RWPE2 (cell line): ENCODE results near the gene ESPN.

Experiments used
- ATAC-seq: fragments of 200-7000 bp; cut with Tn5 transposase; 3 replicates; pipeline ENCODE4 v1.9.1; 2021; ENCODE audit warnings: low read depth
- DNase-seq: peaks from one replicate; pipeline ENCODE4 v3.0.0-alpha.2; 2020; ENCODE audit warnings: low spot score
- H3K27ac ChIP-seq: fragments of 450-650 bp; 2 replicates; pipeline ENCODE4 v1.5.1; 2017; ENCODE audit warnings: mild to moderate bottlenecking; ENCODE audit not compliant: poor library complexity, severe bottlenecking
- H3K27me3 ChIP-seq: fragments of 250-450 bp; sonication (Bioruptor Pico); 2 replicates; pipeline ENCODE4 v1.5.1; 2021; ENCODE audit warnings: mild to moderate bottlenecking, moderate library complexity; ENCODE audit not compliant: insufficient read depth, poor library complexity, severe bottlenecking
- H3K36me3 ChIP-seq: fragments of 250-450 bp; sonication (Bioruptor Pico); 2 replicates; pipeline ENCODE4 v1.5.1; 2020; ENCODE audit warnings: low read depth, mild to moderate bottlenecking, moderate library complexity
- H3K4me1 ChIP-seq: fragments of 250-450 bp; sonication (Bioruptor Pico); 2 replicates; pipeline ENCODE4 v1.5.1; 2021; ENCODE audit warnings: mild to moderate bottlenecking, moderate library complexity; ENCODE audit not compliant: insufficient read depth, poor library complexity, severe bottlenecking
- H3K4me3 ChIP-seq: fragments of 250-450 bp; sonication (Bioruptor Pico); 2 replicates; pipeline ENCODE4 v1.5.1; 2021; ENCODE audit warnings: mild to moderate bottlenecking, moderate library complexity; ENCODE audit not compliant: severe bottlenecking
- H3K9me3 ChIP-seq: fragments of 250-450 bp; sonication (Bioruptor Pico); 2 replicates; pipeline ENCODE4 v1.5.1; 2021; ENCODE audit warnings: mild to moderate bottlenecking, moderate library complexity; ENCODE audit not compliant: severe bottlenecking
- TF ChIP-seq, protein P1 (sequence below): fragments of 450-650 bp; IDR thresholded peaks from one replicate; pipeline ENCODE4 v1.5.1; 2017; ENCODE audit warnings: mild to moderate bottlenecking, moderate library complexity; ENCODE audit not compliant: poor library complexity, severe bottlenecking

Gene ESPN

GRCh38 chr1:6488602-6489382, 64.2 kb downstream of the ESPN start:
- no peaks in the 10 kb centered on the region for H3K9me3 ChIP-seq
- peak overlapping the region; percentile 99 for H3K27ac ChIP-seq
- TF ChIP-seq, protein P1, sequence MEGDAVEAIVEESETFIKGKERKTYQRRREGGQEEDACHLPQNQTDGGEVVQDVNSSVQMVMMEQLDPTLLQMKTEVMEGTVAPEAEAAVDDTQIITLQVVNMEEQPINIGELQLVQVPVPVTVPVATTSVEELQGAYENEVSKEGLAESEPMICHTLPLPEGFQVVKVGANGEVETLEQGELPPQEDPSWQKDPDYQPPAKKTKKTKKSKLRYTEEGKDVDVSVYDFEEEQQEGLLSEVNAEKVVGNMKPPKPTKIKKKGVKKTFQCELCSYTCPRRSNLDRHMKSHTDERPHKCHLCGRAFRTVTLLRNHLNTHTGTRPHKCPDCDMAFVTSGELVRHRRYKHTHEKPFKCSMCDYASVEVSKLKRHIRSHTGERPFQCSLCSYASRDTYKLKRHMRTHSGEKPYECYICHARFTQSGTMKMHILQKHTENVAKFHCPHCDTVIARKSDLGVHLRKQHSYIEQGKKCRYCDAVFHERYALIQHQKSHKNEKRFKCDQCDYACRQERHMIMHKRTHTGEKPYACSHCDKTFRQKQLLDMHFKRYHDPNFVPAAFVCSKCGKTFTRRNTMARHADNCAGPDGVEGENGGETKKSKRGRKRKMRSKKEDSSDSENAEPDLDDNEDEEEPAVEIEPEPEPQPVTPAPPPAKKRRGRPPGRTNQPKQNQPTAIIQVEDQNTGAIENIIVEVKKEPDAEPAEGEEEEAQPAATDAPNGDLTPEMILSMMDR = no peak
- H3K4me1 ChIP-seq = peaks cover 27% of the 10 kb centered on the region
- ATAC-seq (peak; percentile 62), DNase-seq (peak; percentile 94)
- peaks cover 4% of the 10 kb centered on the region for H3K36me3 ChIP-seq
- peak overlapping the region; percentile 65 for H3K4me3 ChIP-seq
- no peaks in the 10 kb centered on the region for H3K27me3 ChIP-seq

- no peaks in the 10 kb centered on the region for H3K9me3 ChIP-seq
- TF ChIP-seq, protein P1 = no peak
- H3K27me3 ChIP-seq = no peaks in the 10 kb centered on the region
- peaks cover 4% of the 10 kb centered on the region for H3K36me3 ChIP-seq
- peak; percentile 1 for ATAC-seq
- peak overlapping the region; percentile 65 for H3K4me3 ChIP-seq
- no peak for DNase-seq
- peak overlapping the region; percentile 99 for H3K27ac ChIP-seq
- H3K4me1 ChIP-seq = peaks cover 27% of the 10 kb centered on the region
These were observed 64.8 kb downstream of the ESPN start for GRCh38 chr1:6489383-6489765.

DNA sequence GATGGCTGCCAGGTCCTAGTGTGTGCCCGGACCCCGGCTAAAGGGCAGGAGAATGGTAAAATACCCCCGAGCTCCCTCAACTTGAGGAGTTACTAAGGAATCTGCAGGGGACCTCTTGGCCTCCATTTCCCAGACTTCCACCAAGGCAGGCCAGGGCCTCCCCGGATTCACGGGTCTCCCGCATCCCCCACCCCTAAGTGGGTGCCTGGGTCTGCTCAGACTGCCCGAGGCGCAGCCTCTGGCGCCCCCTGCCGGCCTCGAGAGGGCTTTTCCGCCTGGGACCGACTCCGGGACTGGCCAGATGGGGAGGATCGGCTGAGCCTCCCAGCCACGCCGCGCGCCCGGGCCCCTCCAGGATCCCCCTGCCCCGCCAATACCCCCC, 65.2 kb downstream of the ESPN start:
- peak; percentile 29 for ATAC-seq
- H3K27ac ChIP-seq = peak overlapping the region; percentile 99
- TF ChIP-seq, protein P1 = peak; percentile 97

GRCh38 chr1:6490181-6491080, 65.9 kb downstream of the ESPN start:
- TF ChIP-seq, protein P1 = peak; percentile 80
- H3K27me3 ChIP-seq = no peaks in the 10 kb centered on the region
- no peak for DNase-seq

More for the DNA sequence above, 65.2 kb downstream of the ESPN start:
- H3K36me3 ChIP-seq = peaks cover 4% of the 10 kb centered on the region
- no peaks in the 10 kb centered on the region for H3K9me3 ChIP-seq
- no peak for DNase-seq
- H3K4me3 ChIP-seq = peak overlapping the region; percentile 65
- H3K4me1 ChIP-seq = peaks cover 27% of the 10 kb centered on the region
- no peaks in the 10 kb centered on the region for H3K27me3 ChIP-seq

More at GRCh38 chr1:6490181-6491080, 65.9 kb downstream of the ESPN start:
- Histone ChIP-seq H3K4me1 (peaks cover 27% of the 10 kb centered on the region), H3K27ac (peak overlapping the region; percentile 99), H3K4me3 (peak overlapping the region; percentile 65), H3K9me3 (no peaks in the 10 kb centered on the region), H3K36me3 (peaks cover 4% of the 10 kb centered on the region)
- peak; percentile 28 for ATAC-seq
